M059J (cell line): ENCODE results near the gene EBPL. TPM values are rescaled to one million over a fixed set of nuclear protein-coding genes. Genes with fewer than 3 reads are reported as not detected.

Experiments
- DNase-seq: peaks from one replicate; pipeline ENCODE4 v3.0.0-alpha.2; 2012; ENCODE audit warnings: low read depth
- total RNA-seq: library from RNA; depleted of rRNA; stranded (reverse); fragments of >200 nt; shearing (Covaris generic); gene quantifications from 2 replicates; pipeline ENCODE4 v1.2.3, GENCODE V29; 2014

Gene EBPL
- total RNA-seq, 1 experiment from 2014 or later = 91.9 TPM

GRCh38 chr13:49676581-49677298 lies 14.5 kb downstream of the EBPL start:
- no peak for DNase-seq

- no peak for DNase-seq
These were observed 20.5 kb downstream of the EBPL start for GRCh38 chr13:49670828-49671227.

- peak; percentile 64 for DNase-seq
These were observed 21.5 kb downstream of the EBPL start for GRCh38 chr13:49669735-49670309.

GRCh38 chr13:49667773-49668172 lies 23.5 kb downstream of the EBPL start:
- peak; percentile 55 for DNase-seq

GRCh38 chr13:49664606-49665005 lies 26.7 kb downstream of the EBPL start:
- DNase-seq = no peak

- DNase-seq = no peak
These were observed 34.0 kb downstream of the EBPL start for GRCh38 chr13:49657241-49657641.

GRCh38 chr13:49655906-49656305 lies 35.4 kb downstream of the EBPL start:
- DNase-seq = peak; percentile 4

- DNase-seq = no peak
These were observed 37.3 kb downstream of the EBPL start for GRCh38 chr13:49654011-49654410.

- DNase-seq = no peak
These were observed 37.8 kb downstream of the EBPL start for GRCh38 chr13:49653478-49653877.

GRCh38 chr13:49652355-49653305 lies 38.7 kb downstream of the EBPL start:
- peak; percentile 26 for DNase-seq

- DNase-seq = no peak
These were observed 39.5 kb downstream of the EBPL start for GRCh38 chr13:49651570-49652354.

GRCh38 chr13:49649963-49650312 lies 41.3 kb downstream of the EBPL start:
- DNase-seq = no peak

- DNase-seq = peak; percentile 41
These were observed 41.9 kb downstream of the EBPL start for GRCh38 chr13:49649244-49649962.

- DNase-seq = no peak
These were observed 44.6 kb downstream of the EBPL start for GRCh38 chr13:49646688-49647087.

- DNase-seq = no peak
These were observed 45.8 kb downstream of the EBPL start for GRCh38 chr13:49645451-49645850.

GRCh38 chr13:49643035-49643646 lies 48.1 kb downstream of the EBPL start:
- no peak for DNase-seq

GRCh38 chr13:49641801-49642291 lies 49.4 kb downstream of the EBPL start:
- DNase-seq = peak; percentile 75

GRCh38 chr13:49638744-49639072 lies 52.6 kb downstream of the EBPL start:
- DNase-seq = no peak

GRCh38 chr13:49638030-49638743 lies 53.1 kb downstream of the EBPL start:
- no peak for DNase-seq

- DNase-seq = no peak
These were observed 54.6 kb downstream of the EBPL start for GRCh38 chr13:49636705-49637104.
